WTC11 (cell line): ENCODE results near the gene KCTD20. TPM values are rescaled to one million over a fixed set of nuclear protein-coding genes. Genes with fewer than 3 reads are reported as not detected.

ENCODE experiments used
- CBFB ChIP-seq: sonication (generic); formaldehyde crosslinking; IDR thresholded peaks from 2 replicates; pipeline ENCODE4 v1.8.1; 2022; ENCODE audit warnings: mild to moderate bottlenecking, low read depth, missing genetic modification reagents
- CREB1 ChIP-seq: sonication (generic); formaldehyde crosslinking; IDR thresholded peaks from 2 replicates; pipeline ENCODE4 v1.8.0; 2023; ENCODE audit warnings: mild to moderate bottlenecking, missing genetic modification reagents
- EMX1 ChIP-seq: fragments of 250-450 bp; sonication (Bioruptor Pico); IDR thresholded peaks from 2 replicates; pipeline ENCODE4 v1.8.0; 2021; ENCODE audit warnings: mild to moderate bottlenecking
- ERG ChIP-seq: fragments of 250-450 bp; sonication (Bioruptor Pico); IDR thresholded peaks from 2 replicates; pipeline ENCODE4 v1.8.0; 2021; ENCODE audit warnings: mild to moderate bottlenecking
- FOXJ3 ChIP-seq: sonication (generic); formaldehyde crosslinking; IDR thresholded peaks from 2 replicates; pipeline ENCODE4 v1.9.0; 2021; ENCODE audit warnings: missing genetic modification reagents, mild to moderate bottlenecking, borderline replicate concordance
- FOXK1 ChIP-seq: sonication (generic); formaldehyde crosslinking; IDR thresholded peaks from 2 replicates; pipeline ENCODE4 v1.8.0; 2022; ENCODE audit warnings: mild to moderate bottlenecking, moderate library complexity, missing genetic modification reagents
- GABPB1 ChIP-seq: sonication (generic); formaldehyde crosslinking; IDR thresholded peaks from 2 replicates; pipeline ENCODE4 v1.8.1; 2023; ENCODE audit warnings: mild to moderate bottlenecking, missing genetic modification reagents
- GTF2I ChIP-seq: fragments of 250-450 bp; sonication (Bioruptor Pico); conservative IDR thresholded peaks from 2 replicates; pipeline ENCODE4 v1.4.0; 2021; ENCODE audit warnings: mild to moderate bottlenecking
- NFATC4 ChIP-seq: fragments of 250-450 bp; sonication (Bioruptor Pico); IDR thresholded peaks from 2 replicates; pipeline ENCODE4 v1.9.0; 2021; ENCODE audit warnings: mild to moderate bottlenecking
- NR3C1 ChIP-seq: sonication (generic); formaldehyde crosslinking; conservative IDR thresholded peaks from 2 replicates; pipeline ENCODE4 v1.8.1; 2023; ENCODE audit warnings: low read depth, mild to moderate bottlenecking, missing genetic modification reagents
- PRDM15 ChIP-seq: sonication (generic); formaldehyde crosslinking; IDR thresholded peaks from 2 replicates; pipeline ENCODE4 v1.8.0; 2022; ENCODE audit warnings: missing genetic modification reagents
- RELA ChIP-seq: sonication (generic); formaldehyde crosslinking; IDR thresholded peaks from 2 replicates; pipeline ENCODE4 v1.8.1; 2022; ENCODE audit warnings: missing genetic modification reagents, mild to moderate bottlenecking, borderline replicate concordance
- RORB ChIP-seq: fragments of 250-450 bp; sonication (Bioruptor Pico); IDR thresholded peaks from 2 replicates; pipeline ENCODE4 v1.9.0; 2021; ENCODE audit warnings: mild to moderate bottlenecking
- SMAD4 ChIP-seq: sonication (generic); formaldehyde crosslinking; IDR thresholded peaks from 2 replicates; pipeline ENCODE4 v1.8.0; 2022; ENCODE audit warnings: mild to moderate bottlenecking, missing genetic modification reagents
- SP1 ChIP-seq: sonication (generic); formaldehyde crosslinking; conservative IDR thresholded peaks from 2 replicates; pipeline ENCODE4 v1.8.1; 2022; ENCODE audit warnings: missing genetic modification reagents
- USF1 ChIP-seq: sonication (generic); formaldehyde crosslinking; IDR thresholded peaks from 2 replicates; pipeline ENCODE4 v1.8.0; 2022; ENCODE audit warnings: mild to moderate bottlenecking, missing genetic modification reagents
- ZBTB21 ChIP-seq: sonication (generic); formaldehyde crosslinking; IDR thresholded peaks from 2 replicates; pipeline ENCODE4 v1.8.1; 2023; ENCODE audit warnings: mild to moderate bottlenecking, missing genetic modification reagents, borderline replicate concordance
- ZBTB43 ChIP-seq: sonication (generic); formaldehyde crosslinking; IDR thresholded peaks from 2 replicates; pipeline ENCODE4 v1.8.1; 2023; ENCODE audit warnings: mild to moderate bottlenecking, missing genetic modification reagents
- ZNF396 ChIP-seq: fragments of 250-450 bp; sonication (Bioruptor Pico); IDR thresholded peaks from 2 replicates; pipeline ENCODE4 v1.8.0; 2021; ENCODE audit warnings: mild to moderate bottlenecking, moderate library complexity, borderline replicate concordance
- ZNF416 ChIP-seq: fragments of 250-450 bp; sonication (Bioruptor Pico); IDR thresholded peaks from 2 replicates; pipeline ENCODE4 v1.9.0; 2021; ENCODE audit warnings: mild to moderate bottlenecking, inconsistent platforms
- ZNF512 ChIP-seq: sonication (generic); formaldehyde crosslinking; IDR thresholded peaks from 2 replicates; pipeline ENCODE4 v1.8.1; 2022; ENCODE audit warnings: missing genetic modification reagents, borderline replicate concordance
- ZNF671 ChIP-seq: fragments of 250-450 bp; sonication (Bioruptor Pico); IDR thresholded peaks from 2 replicates; pipeline ENCODE4 v1.8.0; 2021; ENCODE audit warnings: mild to moderate bottlenecking
- total RNA-seq: library from RNA; stranded (reverse); gene quantifications from 3 replicates; pipeline ENCODE4 v1.2.3, GENCODE V29; 2021
- TF ChIP-seq, protein P1 (sequence below): sonication (generic); formaldehyde crosslinking; IDR thresholded peaks from 2 replicates; pipeline ENCODE4 v1.8.1; 2023; ENCODE audit warnings: mild to moderate bottlenecking, missing genetic modification reagents, borderline replicate concordance
- TF ChIP-seq, protein P2 (sequence below): fragments of 250-450 bp; sonication (Bioruptor Pico); IDR thresholded peaks from 2 replicates; pipeline ENCODE4 v1.9.0; 2021; ENCODE audit warnings: mild to moderate bottlenecking

The KCTD20 gene
- total RNA-seq, 1 experiment from 2014 or later = 26.7 TPM

- TF ChIP-seq FOXK1 (CRISPR knock-in tag) (0 out of 2 replicates have a peak, but pooled peaks have one; percentile 36), ZNF396 (CRISPR knock-in tag) (no peak), PRDM15 (CRISPR knock-in tag) (peak; percentile 91), ZBTB21 (CRISPR knock-in tag) (no peak), EMX1 (no peak), NFATC4 (CRISPR knock-in tag) (no peak), SP1 (CRISPR knock-in tag) (no peak), NR3C1 (no peak), ERG (CRISPR knock-in tag) (no peak), USF1 (CRISPR knock-in tag) (no peak), RELA (CRISPR knock-in tag) (peak; percentile 30; the same call in 1 of the 2 replicates), CBFB (CRISPR knock-in tag) (no peak), ZBTB43 (CRISPR knock-in tag) (peak; percentile 29; the same call in 1 of the 2 replicates), ZNF416 (CRISPR knock-in tag) (no peak), FOXJ3 (CRISPR knock-in tag) (no peak), CREB1 (no peak; the same call in 1 of the 2 replicates), GABPB1 (CRISPR knock-in tag) (peak; percentile 64; the same call in 1 of the 2 replicates), ZNF512 (CRISPR knock-in tag) (no peak), ZNF671 (no peak), GTF2I (no peak), RORB (CRISPR knock-in tag) (no peak), SMAD4 (CRISPR knock-in tag) (no peak)
- TF ChIP-seq, protein P1, sequence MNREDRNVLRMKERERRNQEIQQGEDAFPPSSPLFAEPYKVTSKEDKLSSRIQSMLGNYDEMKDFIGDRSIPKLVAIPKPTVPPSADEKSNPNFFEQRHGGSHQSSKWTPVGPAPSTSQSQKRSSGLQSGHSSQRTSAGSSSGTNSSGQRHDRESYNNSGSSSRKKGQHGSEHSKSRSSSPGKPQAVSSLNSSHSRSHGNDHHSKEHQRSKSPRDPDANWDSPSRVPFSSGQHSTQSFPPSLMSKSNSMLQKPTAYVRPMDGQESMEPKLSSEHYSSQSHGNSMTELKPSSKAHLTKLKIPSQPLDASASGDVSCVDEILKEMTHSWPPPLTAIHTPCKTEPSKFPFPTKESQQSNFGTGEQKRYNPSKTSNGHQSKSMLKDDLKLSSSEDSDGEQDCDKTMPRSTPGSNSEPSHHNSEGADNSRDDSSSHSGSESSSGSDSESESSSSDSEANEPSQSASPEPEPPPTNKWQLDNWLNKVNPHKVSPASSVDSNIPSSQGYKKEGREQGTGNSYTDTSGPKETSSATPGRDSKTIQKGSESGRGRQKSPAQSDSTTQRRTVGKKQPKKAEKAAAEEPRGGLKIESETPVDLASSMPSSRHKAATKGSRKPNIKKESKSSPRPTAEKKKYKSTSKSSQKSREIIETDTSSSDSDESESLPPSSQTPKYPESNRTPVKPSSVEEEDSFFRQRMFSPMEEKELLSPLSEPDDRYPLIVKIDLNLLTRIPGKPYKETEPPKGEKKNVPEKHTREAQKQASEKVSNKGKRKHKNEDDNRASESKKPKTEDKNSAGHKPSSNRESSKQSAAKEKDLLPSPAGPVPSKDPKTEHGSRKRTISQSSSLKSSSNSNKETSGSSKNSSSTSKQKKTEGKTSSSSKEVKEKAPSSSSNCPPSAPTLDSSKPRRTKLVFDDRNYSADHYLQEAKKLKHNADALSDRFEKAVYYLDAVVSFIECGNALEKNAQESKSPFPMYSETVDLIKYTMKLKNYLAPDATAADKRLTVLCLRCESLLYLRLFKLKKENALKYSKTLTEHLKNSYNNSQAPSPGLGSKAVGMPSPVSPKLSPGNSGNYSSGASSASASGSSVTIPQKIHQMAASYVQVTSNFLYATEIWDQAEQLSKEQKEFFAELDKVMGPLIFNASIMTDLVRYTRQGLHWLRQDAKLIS = no peak
- TF ChIP-seq, protein P2, sequence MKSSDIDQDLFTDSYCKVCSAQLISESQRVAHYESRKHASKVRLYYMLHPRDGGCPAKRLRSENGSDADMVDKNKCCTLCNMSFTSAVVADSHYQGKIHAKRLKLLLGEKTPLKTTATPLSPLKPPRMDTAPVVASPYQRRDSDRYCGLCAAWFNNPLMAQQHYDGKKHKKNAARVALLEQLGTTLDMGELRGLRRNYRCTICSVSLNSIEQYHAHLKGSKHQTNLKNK (CRISPR knock-in tag) = no peak
These were observed at the start of gene KCTD20, which contains the start of gene PXT1 (continued) for GRCh38 chr6:36442671-36443470.
